ENCODE results near the gene PDE11A.

The PDE11A gene

DNA sequence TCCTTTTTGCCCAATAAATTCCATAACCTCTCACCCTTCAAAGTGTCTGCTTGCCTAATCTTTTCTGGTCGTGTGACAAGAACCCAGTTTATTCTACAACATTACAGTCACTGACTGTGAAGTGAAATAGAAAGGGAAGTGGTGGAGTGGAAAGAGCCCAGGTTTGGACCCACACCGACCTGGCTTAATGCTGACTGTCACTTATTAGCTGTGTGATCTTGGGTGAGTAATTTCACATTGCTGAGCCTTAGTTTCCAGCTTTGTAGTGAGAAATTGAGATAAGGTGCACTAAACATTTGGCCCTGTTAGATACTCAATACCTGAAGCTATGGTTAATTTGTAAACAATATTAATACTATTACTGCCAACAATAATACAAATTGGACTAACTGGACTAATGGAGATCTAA is 388.9 kb downstream of the PDE11A start:
- H3K4me3 ChIP-seq: no peak overlapping the region
- H3K27ac ChIP-seq: no peak overlapping the region

- H3K27ac ChIP-seq: no peak overlapping the region
- H3K4me3 ChIP-seq: no peak overlapping the region
These were observed 389.5 kb downstream of the PDE11A start for GRCh38 chr2:177682836-177683660.

DNA sequence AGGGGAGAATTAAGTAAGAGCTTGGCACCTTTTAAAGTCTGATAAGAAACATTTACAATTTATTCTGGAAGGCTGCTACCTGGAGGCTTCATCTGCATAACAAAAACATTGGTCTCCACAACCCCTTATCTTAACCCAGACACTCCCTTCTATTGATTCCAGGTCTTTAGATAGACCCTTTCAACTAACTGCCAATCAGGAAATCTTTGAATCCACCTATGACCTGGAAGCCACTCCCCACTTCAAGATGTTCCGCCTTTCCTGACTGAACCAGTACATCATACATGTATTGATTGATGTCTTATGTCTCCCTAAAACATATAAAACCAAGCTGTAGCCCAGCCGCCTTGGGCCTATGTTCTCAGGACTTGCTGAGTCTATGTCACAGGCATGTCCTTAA is 390.6 kb downstream of the PDE11A start:
- H3K4me3 ChIP-seq: no peak overlapping the region
- H3K27ac ChIP-seq: no peak overlapping the region

DNA sequence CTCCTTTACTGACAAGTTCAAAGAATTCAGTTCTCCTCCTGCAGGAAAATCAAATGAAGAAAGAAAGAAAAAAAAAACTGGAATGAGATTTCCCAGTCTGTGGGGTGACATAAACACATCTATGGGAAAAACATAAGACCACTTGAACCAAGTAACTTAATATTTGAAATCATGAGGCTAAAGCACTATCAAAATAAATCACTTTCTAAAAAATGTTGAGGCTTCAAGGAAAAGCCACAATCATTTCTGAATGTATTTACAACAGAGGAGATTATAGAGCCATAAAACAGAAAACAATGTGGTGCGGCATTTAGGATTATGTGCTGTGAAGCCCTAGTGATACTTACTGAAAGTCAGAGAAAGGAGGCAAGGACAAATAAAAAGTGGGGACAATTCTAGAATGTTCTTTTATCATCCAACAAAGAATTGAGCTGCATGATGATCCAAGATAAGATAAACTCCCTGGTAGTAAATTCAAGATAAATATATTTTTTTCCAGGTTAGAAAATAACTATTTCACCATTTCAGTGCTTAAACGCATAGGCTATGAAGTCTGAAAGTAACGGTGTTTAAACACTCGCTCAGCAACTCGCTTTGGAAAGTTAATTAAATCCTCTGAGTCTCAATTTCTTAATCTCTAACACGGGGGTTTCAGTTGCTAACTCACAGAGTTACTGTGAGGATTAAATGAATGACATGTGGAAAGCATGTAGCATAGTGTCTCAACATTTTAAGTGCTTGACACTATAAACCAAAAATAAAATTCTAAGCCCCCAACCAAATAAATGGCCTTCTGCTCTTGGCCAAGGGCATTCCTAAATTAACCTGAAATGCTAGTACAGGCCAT is 391.5 kb downstream of the PDE11A start:
- Histone ChIP-seq H3K4me3 (no peak overlapping the region), H3K27ac (no peak overlapping the region)

DNA sequence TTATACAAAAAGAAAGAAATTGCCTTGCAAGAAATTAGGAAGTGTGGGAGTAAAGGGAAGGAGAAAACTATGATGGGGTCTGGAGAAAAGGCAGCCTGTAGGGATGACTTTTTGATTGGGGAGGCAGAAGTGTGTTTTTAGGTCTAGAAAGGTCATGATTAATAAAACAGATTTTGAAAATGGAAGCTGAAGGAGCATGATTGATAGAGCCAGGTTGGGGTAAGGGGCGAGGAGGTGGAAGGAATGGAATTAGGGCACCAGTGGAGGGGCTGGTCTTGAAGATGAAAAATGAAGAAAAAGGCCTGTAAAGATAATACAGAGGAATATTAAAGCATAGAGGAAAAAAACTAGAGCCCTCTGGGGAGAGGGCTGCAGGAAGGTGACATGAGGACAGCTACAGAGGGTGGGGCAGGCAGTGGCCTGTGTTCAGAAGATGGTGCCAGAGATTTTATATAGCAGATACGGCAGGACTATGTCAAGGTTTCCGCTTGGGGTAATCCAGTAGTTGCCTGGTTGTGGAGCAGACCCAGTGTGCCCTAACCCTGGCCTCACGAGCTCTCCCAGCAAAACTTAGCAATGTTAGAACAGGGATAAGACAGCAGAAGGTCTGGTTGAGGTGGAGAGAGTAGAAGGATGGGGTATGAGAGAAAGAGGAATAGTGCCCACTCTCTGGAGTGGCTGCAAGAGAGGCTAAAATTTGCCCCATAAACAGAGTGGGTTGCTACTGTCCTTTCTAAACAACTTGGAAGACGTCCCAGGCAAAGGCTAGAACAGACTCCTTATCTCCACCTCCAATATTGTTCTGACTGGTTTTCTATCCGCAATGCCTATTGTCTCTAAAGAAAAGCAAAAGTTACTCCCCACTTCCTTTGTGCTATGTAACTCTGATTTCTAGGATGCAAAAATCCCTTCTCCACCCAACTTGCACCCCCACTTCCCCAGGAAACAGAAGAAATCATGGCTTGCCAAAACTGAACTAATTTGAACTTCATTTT is 392.7 kb downstream of the PDE11A start:
- Histone ChIP-seq H3K4me3 (no peak overlapping the region), H3K27ac (no peak overlapping the region)

- Histone ChIP-seq H3K27ac (no peak overlapping the region), H3K4me3 (no peak overlapping the region)
These were observed 393.6 kb downstream of the PDE11A start for GRCh38 chr2:177678939-177679338.

GRCh38 chr2:177676636-177677035 is 395.9 kb downstream of the PDE11A start:
- Histone ChIP-seq H3K27ac (no peak overlapping the region), H3K4me3 (no peak overlapping the region)

DNA sequence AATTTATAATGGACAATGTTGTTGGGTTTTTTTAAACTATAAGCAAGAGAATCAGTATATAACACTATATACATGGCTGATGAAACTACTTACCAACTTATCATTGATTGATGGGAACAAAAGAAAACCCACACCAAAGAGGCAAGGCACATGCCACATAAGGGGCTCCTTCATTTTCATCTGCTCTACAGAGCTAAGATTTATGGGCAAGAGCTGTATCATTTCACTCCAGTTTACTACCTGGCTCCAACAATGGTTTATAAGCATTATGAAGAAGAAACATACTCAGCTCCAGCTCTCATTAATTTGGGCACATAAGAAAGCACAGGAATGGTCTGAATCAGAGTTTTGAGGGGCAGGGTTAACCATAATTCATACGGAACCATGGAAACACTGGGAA is 396.8 kb downstream of the PDE11A start:
- Histone ChIP-seq H3K27ac (no peak overlapping the region), H3K4me3 (no peak overlapping the region)

GRCh38 chr2:177675350-177675821 is 397.2 kb downstream of the PDE11A start:
- Histone ChIP-seq H3K27ac (no peak overlapping the region), H3K4me3 (no peak overlapping the region)

GRCh38 chr2:177673602-177674595 is 398.7 kb downstream of the PDE11A start:
- H3K4me3 ChIP-seq: no peak overlapping the region
- no peak overlapping the region for H3K27ac ChIP-seq

GRCh38 chr2:177671662-177672061 is 400.9 kb downstream of the PDE11A start:
- Histone ChIP-seq H3K4me3 (no peak overlapping the region), H3K27ac (no peak overlapping the region)

- no peak overlapping the region for H3K27ac ChIP-seq
- no peak overlapping the region for H3K4me3 ChIP-seq
These were observed 401.6 kb downstream of the PDE11A start for GRCh38 chr2:177670791-177671535.

DNA sequence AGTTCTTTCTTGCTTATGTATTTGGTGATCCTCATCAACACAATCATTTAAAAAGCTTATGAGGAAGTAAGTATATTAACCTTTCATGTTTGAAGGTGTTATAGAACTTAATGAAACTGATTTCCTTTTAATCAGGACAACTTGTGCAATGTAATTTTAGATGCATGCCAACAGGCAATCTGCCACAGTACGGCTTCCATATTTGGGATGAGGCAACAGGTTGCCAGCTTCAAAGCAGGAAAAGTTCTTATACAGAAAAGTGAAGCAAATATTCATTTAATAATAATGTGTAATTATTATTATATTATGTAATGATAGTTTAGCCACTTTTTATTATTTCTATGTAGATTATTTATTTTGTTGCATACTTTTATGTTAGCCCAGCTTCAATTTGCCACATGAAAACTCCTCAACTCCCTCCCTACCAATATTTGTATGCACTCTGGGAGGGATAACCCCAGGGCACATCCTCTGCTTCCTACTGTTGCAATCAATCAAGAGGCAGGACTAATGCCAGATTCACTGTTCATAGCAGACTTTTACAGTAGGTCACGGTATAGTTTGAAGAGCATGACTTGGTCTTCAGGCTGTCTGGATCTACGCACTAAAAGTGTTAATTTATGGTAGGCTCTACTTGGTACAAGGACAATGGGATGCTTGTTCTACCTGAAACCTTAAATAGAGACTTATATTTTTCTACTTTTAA is 402.8 kb downstream of the PDE11A start:
- Histone ChIP-seq H3K27ac (no peak overlapping the region), H3K4me3 (no peak overlapping the region)

- Histone ChIP-seq H3K27ac (no peak overlapping the region), H3K4me3 (no peak overlapping the region)
These were observed 403.4 kb downstream of the PDE11A start for GRCh38 chr2:177669201-177669600.

GRCh38 chr2:177668617-177669016 is 404.0 kb downstream of the PDE11A start:
- H3K4me3 ChIP-seq: no peak overlapping the region
- H3K27ac ChIP-seq: no peak overlapping the region

DNA sequence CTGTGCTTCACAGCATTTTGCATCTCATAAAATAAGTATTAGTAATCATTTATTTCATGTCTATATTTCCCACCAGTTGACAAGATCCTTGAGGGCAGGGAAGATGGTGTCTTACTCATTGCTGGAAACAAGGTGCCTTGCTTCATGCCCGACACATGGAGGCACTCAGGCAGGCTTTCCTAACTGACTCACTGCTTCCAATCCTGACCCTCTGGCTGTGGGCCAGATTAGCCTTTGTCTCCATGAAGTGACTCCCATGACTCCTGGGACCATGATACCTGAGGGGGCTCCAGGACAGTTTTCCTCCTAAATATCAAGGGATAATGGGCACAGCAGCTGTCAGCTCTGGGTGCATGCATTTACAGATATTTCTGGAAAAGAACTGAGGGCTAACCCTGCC is 405.0 kb downstream of the PDE11A start:
- Histone ChIP-seq H3K4me3 (no peak overlapping the region), H3K27ac (no peak overlapping the region)

GRCh38 chr2:177666408-177666807 is 406.2 kb downstream of the PDE11A start:
- Histone ChIP-seq H3K4me3 (no peak overlapping the region), H3K27ac (no peak overlapping the region)

Measured in skin epidermis (tissue), 12 donors.